Caco-2 (cell line): ENCODE data around the gene ITGA11. TPM values are rescaled to one million over a fixed set of nuclear protein-coding genes. Genes with fewer than 3 reads are reported as not detected.

Source experiments
- BruUV-seq: library from RNA; stranded (reverse); fragments of 400-500 nt; replicated peaks from 2 replicates; lab custom pipeline; 2021; lab: Mats Ljungman, UMichigan
- CTCF ChIA-PET: fragments of 300-600 bp; sonication (Branson Sonifier 250); formaldehyde crosslinking; loops from one replicate; lab custom pipeline; 2022; ENCODE audit warnings: antibody characterized with exemption; lab: Charles Lee
- POLR2A ChIA-PET: fragments of 300-600 bp; sonication (Branson Sonifier 250); formaldehyde crosslinking; loops from one replicate; lab custom pipeline; 2022; ENCODE audit warnings: antibody characterized with exemption; lab: Charles Lee
- DNase-seq, 2 experiments: peaks; one replicate each; pipeline versions ENCODE4 v3.0.0 to v3.0.0-alpha.2; 2020 to 2022
- H3K27me3 ChIP-seq: replicated peaks from 2 replicates; pipeline ENCODE4 v1.6.0; 2011; ENCODE audit warnings: low read length; ENCODE audit not compliant: control insufficient read depth, insufficient read depth
- H3K36me3 ChIP-seq: 2 replicates; pipeline ENCODE4 v1.5.1; 2011; ENCODE audit warnings: low read length; ENCODE audit not compliant: control insufficient read depth, insufficient read depth
- H3K4me1 ChIP-seq: fragments of 250-450 bp; sonication (Bioruptor Pico); 2 replicates; pipeline ENCODE4 v1.5.1; 2020; ENCODE audit warnings: mild to moderate bottlenecking
- H3K4me3 ChIP-seq: 2 replicates; pipeline ENCODE4 v1.5.1; 2011; ENCODE audit warnings: low read depth, mild to moderate bottlenecking, control low read depth, low read length
- H3K9me3 ChIP-seq: fragments of 250-450 bp; sonication (Bioruptor Pico); 2 replicates; pipeline ENCODE4 v1.5.1; 2020; ENCODE audit warnings: mild to moderate bottlenecking, moderate library complexity
- H3K27ac Mint-ChIP-seq: one replicate; pipeline ENCODE4 v1.8.0; 2022; ENCODE audit warnings: mixed read lengths; ENCODE audit not compliant: unreplicated experiment
- H3K27me3 Mint-ChIP-seq: one replicate; pipeline ENCODE4 v1.8.0; 2022; ENCODE audit warnings: mixed read lengths; ENCODE audit not compliant: insufficient read depth, unreplicated experiment
- H3K36me3 Mint-ChIP-seq: one replicate; pipeline ENCODE4 v1.8.0; 2022; ENCODE audit warnings: mild to moderate bottlenecking, mixed read lengths; ENCODE audit not compliant: insufficient read depth, unreplicated experiment
- H3K4me1 Mint-ChIP-seq: one replicate; pipeline ENCODE4 v1.8.0; 2022; ENCODE audit warnings: low read depth, mixed read lengths; ENCODE audit not compliant: unreplicated experiment
- H3K4me3 Mint-ChIP-seq: one replicate; pipeline ENCODE4 v1.8.0; 2022; ENCODE audit warnings: mild to moderate bottlenecking, moderate library complexity, mixed read lengths; ENCODE audit not compliant: unreplicated experiment
- H3K9me3 Mint-ChIP-seq: one replicate; pipeline ENCODE4 v1.8.0; 2022; ENCODE audit warnings: mixed read lengths; ENCODE audit not compliant: unreplicated experiment
- CTCF ChIP-seq, 2 experiments: fragments of 200-600 bp in 1 of 2; IDR thresholded peaks; 1 replicate in 1 of 2; 2 replicates in 1 of 2; pipeline versions ENCODE4 v1.5.1 to v1.8.0; 2011 to 2022; ENCODE audit warnings: antibody characterized with exemption in 1 of 2, control low read depth in 1 of 2, inconsistent platforms in 1 of 2, low read depth in 1 of 2, low read length in 1 of 2, mild to moderate bottlenecking in 1 of 2, moderate library complexity in 1 of 2; ENCODE audit not compliant: insufficient read depth in 1 of 2, severe bottlenecking in 1 of 2, unreplicated experiment in 1 of 2
- intact Hi-C: fragments of 100-400 bp; cut with micrococcal nuclease; formaldehyde crosslinking; loops from one replicate; pipeline ENCODE4 v1.10.0; 2022; ENCODE audit not compliant: unreplicated experiment
- total RNA-seq: library from RNA; stranded (reverse); gene quantifications from 2 replicates; pipeline ENCODE4 v1.2.3, GENCODE V29; 2022

Gene ITGA11
- total RNA-seq, 1 experiment from 2014 or later = 0.18 TPM

DNA sequence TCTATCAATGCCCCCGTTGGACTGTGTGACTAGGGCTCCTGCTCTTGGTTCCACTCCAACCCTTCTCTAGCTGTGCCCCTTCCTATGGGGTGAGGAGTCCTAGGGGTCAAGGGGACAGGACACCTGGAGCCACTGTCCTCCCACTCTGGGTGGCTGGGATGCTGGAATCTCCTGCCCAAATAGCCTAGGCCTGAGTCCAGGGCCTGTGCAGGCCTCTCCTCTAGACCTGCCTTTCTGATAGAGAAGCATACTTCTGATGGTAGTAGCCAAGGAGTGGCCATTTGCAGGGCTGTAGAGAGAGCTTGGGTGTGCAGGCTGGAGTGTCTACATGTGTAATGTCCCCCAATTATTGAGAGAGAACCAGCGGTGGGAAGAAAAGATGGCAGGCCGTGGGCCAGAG is 54.2 kb downstream of the ITGA11 start:
- Histone ChIP-seq H3K4me1 (no peaks in the 10 kb centered on the region), H3K36me3 (no peaks in the 10 kb centered on the region), H3K27me3 (no peaks in the 10 kb centered on the region), H3K9me3 (no peaks in the 10 kb centered on the region), H3K4me3 (no peak overlapping the region)
- no peaks in the 10 kb centered on the region for H3K36me3 Mint-ChIP-seq
- H3K27ac Mint-ChIP-seq = no peak overlapping the region
- intact Hi-C loops = no loop called here
- no peak overlapping the region for H3K4me3 Mint-ChIP-seq
- POLR2A ChIA-PET = no interaction called here
- CTCF ChIA-PET = interaction anchor here (0.8 kb wide), 1 partner anchor 71 kb away, joined by 3 read pairs; no protein-coding TSS in a partner anchor
- peaks cover 6% of the 10 kb centered on the region for H3K4me1 Mint-ChIP-seq
- no TSS peak for BruUV-seq
- no peaks in the 10 kb centered on the region for H3K9me3 Mint-ChIP-seq
- H3K27me3 Mint-ChIP-seq = peaks cover 2% of the 10 kb centered on the region
- DNase-seq = no peak
- TF ChIP-seq CTCF (IDR thresholded peaks at IDR 0.05; ENCODE audit: insufficient read depth in 1 of 2, low read depth in 1 of 2, low read length in 1 of 2, severe bottlenecking in 1 of 2, unreplicated experiment in 1 of 2) = no peak

DNA sequence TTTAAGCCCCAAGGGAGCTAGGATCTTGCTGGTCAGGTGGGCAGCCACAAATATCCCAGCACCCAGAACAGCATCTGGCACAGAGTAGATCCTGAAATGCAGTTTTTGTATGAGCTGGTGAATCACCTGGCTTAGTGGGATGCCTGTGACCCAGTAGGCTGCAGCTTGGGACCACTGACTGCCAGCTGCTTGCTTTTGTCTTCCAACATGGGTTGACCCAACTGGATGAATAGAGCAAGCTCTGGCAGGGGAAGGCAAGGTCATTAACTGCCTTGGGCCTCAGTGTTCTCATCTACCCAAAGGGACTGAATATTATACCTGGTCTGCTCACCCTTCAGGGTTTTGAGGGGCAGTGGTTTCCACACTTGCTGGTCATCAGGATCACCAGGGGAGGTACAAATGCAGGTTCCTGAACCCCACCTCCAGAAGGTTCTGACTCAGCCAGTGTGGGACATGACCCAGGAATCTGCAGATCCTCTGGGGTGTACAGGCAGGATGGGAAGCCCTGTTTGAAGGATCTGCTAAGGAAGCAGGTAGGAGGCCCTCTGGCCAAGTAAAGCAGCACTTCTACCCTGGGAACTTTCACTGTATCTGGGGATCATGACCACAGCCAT is 55.4 kb downstream of the ITGA11 start:
- ChIA-PET POLR2A (no interaction called here), CTCF (interaction anchor here (0.8 kb wide), 1 partner anchor 70 kb away, joined by 3 read pairs; no protein-coding TSS in a partner anchor)
- Histone ChIP-seq H3K36me3 (no peaks in the 10 kb centered on the region), H3K4me1 (no peaks in the 10 kb centered on the region), H3K4me3 (no peak overlapping the region), H3K27me3 (no peaks in the 10 kb centered on the region), H3K9me3 (no peaks in the 10 kb centered on the region)
- no peaks in the 10 kb centered on the region for H3K36me3 Mint-ChIP-seq
- no peak overlapping the region for H3K27ac Mint-ChIP-seq
- H3K4me1 Mint-ChIP-seq = no peaks in the 10 kb centered on the region
- H3K27me3 Mint-ChIP-seq = peaks cover 2% of the 10 kb centered on the region
- intact Hi-C loops = no loop called here
- TF ChIP-seq CTCF (IDR thresholded peaks at IDR 0.05; ENCODE audit: insufficient read depth in 1 of 2, low read depth in 1 of 2, low read length in 1 of 2, severe bottlenecking in 1 of 2, unreplicated experiment in 1 of 2) = no peak
- BruUV-seq = no TSS peak
- no peak for DNase-seq
- no peaks in the 10 kb centered on the region for H3K9me3 Mint-ChIP-seq
- H3K4me3 Mint-ChIP-seq = no peak overlapping the region

- no peak for TF ChIP-seq CTCF (IDR thresholded peaks at IDR 0.05; ENCODE audit: insufficient read depth in 1 of 2, low read depth in 1 of 2, low read length in 1 of 2, severe bottlenecking in 1 of 2, unreplicated experiment in 1 of 2)
- H3K9me3 Mint-ChIP-seq = no peaks in the 10 kb centered on the region
- no TSS peak for BruUV-seq
Observed at GRCh38 chr15:68375716-68376220, 56.2 kb downstream of the ITGA11 start.

More at GRCh38 chr15:68375716-68376220, 56.2 kb downstream of the ITGA11 start:
- peaks cover 2% of the 10 kb centered on the region for H3K27me3 Mint-ChIP-seq
- intact Hi-C loops = no loop called here
- DNase-seq = no peak
- H3K4me1 ChIP-seq = no peaks in the 10 kb centered on the region
- H3K4me1 Mint-ChIP-seq = no peaks in the 10 kb centered on the region
- no peak overlapping the region for H3K27ac Mint-ChIP-seq
- CTCF ChIA-PET = no interaction called here
- H3K4me3 ChIP-seq = no peak overlapping the region
- no peaks in the 10 kb centered on the region for H3K36me3 ChIP-seq
- no peaks in the 10 kb centered on the region for H3K36me3 Mint-ChIP-seq
- H3K9me3 ChIP-seq = no peaks in the 10 kb centered on the region
- POLR2A ChIA-PET = no interaction called here
- H3K27me3 ChIP-seq = no peaks in the 10 kb centered on the region
- H3K4me3 Mint-ChIP-seq = no peak overlapping the region
